DOHH2 (cell line): ENCODE measurements around the gene TCFL5.

Experiments
- H3F3A ChIP-seq: fragments of 200-600 bp; sonication (generic), shearing (Covaris generic); 2 replicates; pipeline ENCODE4 v1.6.0; 2016; ENCODE audit warnings: antibody characterized with exemption, mild to moderate bottlenecking; ENCODE audit not compliant: control insufficient read depth, insufficient read depth
- H3K27ac ChIP-seq: fragments of 200-600 bp; sonication (generic); 2 replicates; pipeline ENCODE4 v1.5.1; 2014; ENCODE audit warnings: low read depth, mild to moderate bottlenecking, low read length, moderate library complexity
- H3K27me3 ChIP-seq: fragments of 200-600 bp; sonication (generic); 2 replicates; pipeline ENCODE4 v1.6.1; 2014; ENCODE audit warnings: mild to moderate bottlenecking, low read length, mixed read lengths; ENCODE audit not compliant: control insufficient read depth
- H3K36me3 ChIP-seq: fragments of 200-600 bp; sonication (generic); 2 replicates; pipeline ENCODE4 v1.6.1; 2014; ENCODE audit warnings: mild to moderate bottlenecking, low read length, moderate library complexity, mixed read lengths; ENCODE audit not compliant: control insufficient read depth
- H3K4me1 ChIP-seq: fragments of 200-600 bp; sonication (generic); 2 replicates; pipeline ENCODE4 v1.6.1; 2014; ENCODE audit warnings: mild to moderate bottlenecking, low read length, mixed read lengths; ENCODE audit not compliant: control insufficient read depth
- H3K4me2 ChIP-seq: fragments of 200-600 bp; sonication (generic); 2 replicates; pipeline ENCODE4 v1.6.0; 2014; ENCODE audit warnings: mild to moderate bottlenecking, low read length, moderate library complexity
- H3K4me3 ChIP-seq: fragments of 200-600 bp; sonication (generic); 2 replicates; pipeline ENCODE4 v1.5.1; 2014; ENCODE audit warnings: mild to moderate bottlenecking, low read length, mixed read lengths
- H3K79me2 ChIP-seq: fragments of 200-600 bp; sonication (generic); 2 replicates; pipeline ENCODE4 v1.6.1; 2014; ENCODE audit warnings: mild to moderate bottlenecking, low read length, mixed read lengths; ENCODE audit not compliant: control insufficient read depth
- H3K9me2 ChIP-seq: fragments of 200-600 bp; sonication (generic); replicated peaks from 2 replicates; pipeline ENCODE4 v1.6.1; 2014; ENCODE audit warnings: mild to moderate bottlenecking, low read length, mixed read lengths; ENCODE audit not compliant: control insufficient read depth
- H3K9me3 ChIP-seq: fragments of 200-600 bp; sonication (generic); 2 replicates; pipeline ENCODE4 v1.6.1; 2014; ENCODE audit warnings: antibody characterized with exemption, low read length, mixed read lengths; ENCODE audit not compliant: control insufficient read depth, insufficient read depth
- H4K20me1 ChIP-seq: fragments of 200-600 bp; sonication (generic); 2 replicates; pipeline ENCODE4 v1.6.0; 2014; ENCODE audit warnings: low read depth, mild to moderate bottlenecking, antibody characterized with exemption, low read length, moderate library complexity; ENCODE audit not compliant: control insufficient read depth, insufficient read depth
- EZH2phosphoT487 ChIP-seq: fragments of 200-600 bp; sonication (generic); IDR thresholded peaks from 2 replicates; pipeline ENCODE4 v1.6.1; 2017; ENCODE audit warnings: borderline replicate concordance, mild to moderate bottlenecking, antibody characterized with exemption, low read length, moderate library complexity, mixed read lengths
- TF ChIP-seq, protein P1 (sequence below): fragments of 200-600 bp; sonication (generic); IDR thresholded peaks from one replicate; pipeline ENCODE4 v1.5.1; 2014; ENCODE audit warnings: antibody characterized with exemption, mild to moderate bottlenecking, low read depth, low read length; ENCODE audit not compliant: poor library complexity, severe bottlenecking

TCFL5 gene

GRCh38 chr20:62835931-62836861 is 25.4 kb downstream of the TCFL5 start:
- 0 out of 2 replicates have a peak, but pooled peaks cover 2% of the 10 kb centered on the region for H3F3A ChIP-seq
- no peaks in the 10 kb centered on the region for H3K27me3 ChIP-seq
- H3K9me2 ChIP-seq = no peaks in the 10 kb centered on the region
- no peak overlapping the region for H3K4me2 ChIP-seq
- no peak overlapping the region for H3K27ac ChIP-seq
- no peaks in the 10 kb centered on the region for H3K9me3 ChIP-seq
- H3K79me2 ChIP-seq = no peaks in the 10 kb centered on the region
- H3K4me1 ChIP-seq = peaks cover 16% of the 10 kb centered on the region
- no peaks in the 10 kb centered on the region for H4K20me1 ChIP-seq
- H3K4me3 ChIP-seq = no peak overlapping the region
- H3K36me3 ChIP-seq = no peaks in the 10 kb centered on the region
- TF ChIP-seq, protein P1, sequence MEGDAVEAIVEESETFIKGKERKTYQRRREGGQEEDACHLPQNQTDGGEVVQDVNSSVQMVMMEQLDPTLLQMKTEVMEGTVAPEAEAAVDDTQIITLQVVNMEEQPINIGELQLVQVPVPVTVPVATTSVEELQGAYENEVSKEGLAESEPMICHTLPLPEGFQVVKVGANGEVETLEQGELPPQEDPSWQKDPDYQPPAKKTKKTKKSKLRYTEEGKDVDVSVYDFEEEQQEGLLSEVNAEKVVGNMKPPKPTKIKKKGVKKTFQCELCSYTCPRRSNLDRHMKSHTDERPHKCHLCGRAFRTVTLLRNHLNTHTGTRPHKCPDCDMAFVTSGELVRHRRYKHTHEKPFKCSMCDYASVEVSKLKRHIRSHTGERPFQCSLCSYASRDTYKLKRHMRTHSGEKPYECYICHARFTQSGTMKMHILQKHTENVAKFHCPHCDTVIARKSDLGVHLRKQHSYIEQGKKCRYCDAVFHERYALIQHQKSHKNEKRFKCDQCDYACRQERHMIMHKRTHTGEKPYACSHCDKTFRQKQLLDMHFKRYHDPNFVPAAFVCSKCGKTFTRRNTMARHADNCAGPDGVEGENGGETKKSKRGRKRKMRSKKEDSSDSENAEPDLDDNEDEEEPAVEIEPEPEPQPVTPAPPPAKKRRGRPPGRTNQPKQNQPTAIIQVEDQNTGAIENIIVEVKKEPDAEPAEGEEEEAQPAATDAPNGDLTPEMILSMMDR = no peak
- no peak for TF ChIP-seq EZH2phosphoT487

DNA sequence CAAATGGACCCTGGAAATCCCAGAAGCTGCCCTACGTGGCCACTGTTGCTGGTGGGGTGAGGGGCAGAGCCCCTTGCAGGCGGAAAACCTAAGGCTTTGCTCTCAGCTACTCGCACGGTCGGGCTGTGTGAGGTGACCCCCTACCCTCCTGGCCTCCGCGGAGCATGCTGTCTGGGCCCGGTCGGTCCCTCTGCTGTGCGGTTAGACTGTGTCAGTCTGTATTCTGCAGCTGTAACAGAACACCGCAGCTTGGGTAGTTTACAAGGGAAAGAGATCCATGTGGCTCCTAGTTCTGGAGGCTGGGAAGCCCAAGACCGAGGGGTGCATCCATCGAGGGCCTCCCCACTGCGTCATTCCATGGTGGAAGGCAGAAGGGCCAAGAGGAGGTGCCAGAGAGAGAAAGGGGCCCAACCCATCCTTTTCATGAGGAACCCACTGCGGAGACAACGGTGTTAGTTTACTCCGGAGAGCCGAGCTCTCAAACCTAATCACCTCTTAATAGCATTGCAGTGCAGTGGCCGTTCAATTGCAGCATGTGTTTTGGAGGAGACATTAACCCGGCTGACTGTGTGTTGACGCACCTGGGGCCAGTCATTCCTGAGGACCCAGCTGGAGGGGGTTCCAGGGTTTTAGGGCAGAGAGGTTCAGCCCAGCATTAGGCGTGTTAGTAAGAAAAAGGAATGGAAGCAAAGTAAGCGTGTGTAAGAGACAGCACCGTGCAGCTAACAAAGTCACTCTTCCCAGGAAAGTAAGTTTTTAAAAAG is 26.5 kb downstream of the TCFL5 start:
- H3K9me3 ChIP-seq = no peaks in the 10 kb centered on the region
- TF ChIP-seq EZH2phosphoT487 = no peak
- H3K36me3 ChIP-seq = no peaks in the 10 kb centered on the region
- no peaks in the 10 kb centered on the region for H3K79me2 ChIP-seq
- H3K9me2 ChIP-seq = no peaks in the 10 kb centered on the region
- H3K27ac ChIP-seq = no peak overlapping the region
- H3F3A ChIP-seq = no peaks in the 10 kb centered on the region
- peaks cover 16% of the 10 kb centered on the region for H3K4me1 ChIP-seq
- H3K4me2 ChIP-seq = no peak overlapping the region
- no peaks in the 10 kb centered on the region for H4K20me1 ChIP-seq
- no peaks in the 10 kb centered on the region for H3K27me3 ChIP-seq
- no peak overlapping the region for H3K4me3 ChIP-seq

GRCh38 chr20:62832951-62833391 is 28.7 kb downstream of the TCFL5 start:
- Histone ChIP-seq H3K27ac (no peak overlapping the region), H3K4me3 (peak overlapping the region; percentile 29), H3F3A (no peaks in the 10 kb centered on the region), H4K20me1 (no peaks in the 10 kb centered on the region), H3K4me1 (peaks cover 16% of the 10 kb centered on the region), H3K9me3 (no peaks in the 10 kb centered on the region), H3K9me2 (no peaks in the 10 kb centered on the region), H3K4me2 (peak overlapping the region; percentile 48), H3K79me2 (no peaks in the 10 kb centered on the region), H3K27me3 (no peaks in the 10 kb centered on the region), H3K36me3 (no peaks in the 10 kb centered on the region)
- no peak for TF ChIP-seq EZH2phosphoT487
- TF ChIP-seq, protein P1 = no peak
